GM23338 (cell line): ENCODE results near the gene TRIM71.

Experiments used
- CREB1 ChIP-seq: fragments of 250-450 bp; sonication (Bioruptor Pico); IDR thresholded peaks from 2 replicates; pipeline ENCODE4 v1.5.0; 2020; ENCODE audit warnings: low read depth, mild to moderate bottlenecking, moderate library complexity
- CTCF ChIP-seq, 2 experiments: fragments of 200-600 bp in 1 of 2; sonication (generic) in 1 of 2; conservative IDR thresholded peaks; 2 replicates each; pipeline versions ENCODE4 v1.5.1 to v1.6.1; 2016 to 2017; ENCODE audit warnings: antibody characterized with exemption in 2 of 2, low read depth in 2 of 2, mild to moderate bottlenecking in 2 of 2, moderate library complexity in 1 of 2
- EZH2 ChIP-seq: fragments of 200-600 bp; sonication (generic); IDR thresholded peaks from one replicate; pipeline ENCODE4 v1.8.0; 2017; ENCODE audit warnings: antibody characterized with exemption, mild to moderate bottlenecking, low read depth; ENCODE audit not compliant: unreplicated experiment
- EZH2phosphoT487 ChIP-seq: fragments of 200-600 bp; sonication (generic); IDR thresholded peaks from one replicate; pipeline ENCODE4 v1.8.1; 2018; ENCODE audit warnings: antibody characterized with exemption; ENCODE audit not compliant: unreplicated experiment
- REST ChIP-seq: IDR thresholded peaks from one replicate; pipeline ENCODE4 v1.6.1; 2018; ENCODE audit warnings: antibody characterized with exemption; ENCODE audit not compliant: unreplicated experiment
- ZNF114 ChIP-seq: fragments of 250-450 bp; sonication (Bioruptor Pico); IDR thresholded peaks from 2 replicates; pipeline ENCODE4 v1.5.0; 2020; ENCODE audit warnings: mild to moderate bottlenecking, moderate library complexity
- ZNF331 ChIP-seq: fragments of 250-450 bp; sonication (Bioruptor Pico); IDR thresholded peaks from 2 replicates; pipeline ENCODE4 v1.5.0; 2020; ENCODE audit warnings: low read depth, mild to moderate bottlenecking, moderate library complexity

GRCh38 chr3:32871273-32871672 is 53.5 kb downstream of the TRIM71 start:
- TF ChIP-seq EZH2 (no peak), CTCF (conservative IDR thresholded peaks at IDR 0.05; ENCODE audit: low read depth in 2 of 2) (no peak), ZNF114 (CRISPR knock-in tag) (no peak), EZH2phosphoT487 (no peak), CREB1 (CRISPR knock-in tag) (no peak), ZNF331 (CRISPR knock-in tag) (no peak), REST (no peak)
